ENCODE data around the gene LRRC4.
A peak's percentile ranks its signal among the peaks of the same experiment; 100 is the strongest.

Gene LRRC4

GRCh38 chr7:128063088-128063487 lies 31.9 kb upstream of the LRRC4 start:
- intact Hi-C loops (cut with DNase I) = no loop called here
- peak in 7 of 42 donors; percentile 21 to 62 (median 31) for DNase-seq

DNA sequence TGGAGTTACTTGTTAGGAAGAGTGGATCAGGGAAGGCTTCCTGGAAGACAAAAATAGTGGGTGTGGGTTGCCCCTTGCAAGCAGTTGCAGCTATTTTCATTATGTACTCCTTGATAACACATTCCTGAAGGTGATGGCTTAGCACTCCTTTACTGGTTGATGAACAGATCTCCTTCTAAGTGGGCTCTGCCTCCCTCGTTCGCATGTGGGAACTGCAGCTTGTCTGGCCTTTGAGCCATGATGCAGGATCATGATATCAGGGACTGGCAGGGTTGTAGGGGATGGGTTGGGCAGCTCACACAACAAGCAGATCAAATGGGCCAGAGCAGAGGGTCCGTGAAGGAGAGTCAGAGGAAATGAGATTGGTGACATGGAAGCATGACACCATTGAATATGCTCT lies 28.8 kb upstream of the LRRC4 start:
- DNase-seq = peak in 3 of 42 donors; percentile 42 to 57 (median 50)

DNA sequence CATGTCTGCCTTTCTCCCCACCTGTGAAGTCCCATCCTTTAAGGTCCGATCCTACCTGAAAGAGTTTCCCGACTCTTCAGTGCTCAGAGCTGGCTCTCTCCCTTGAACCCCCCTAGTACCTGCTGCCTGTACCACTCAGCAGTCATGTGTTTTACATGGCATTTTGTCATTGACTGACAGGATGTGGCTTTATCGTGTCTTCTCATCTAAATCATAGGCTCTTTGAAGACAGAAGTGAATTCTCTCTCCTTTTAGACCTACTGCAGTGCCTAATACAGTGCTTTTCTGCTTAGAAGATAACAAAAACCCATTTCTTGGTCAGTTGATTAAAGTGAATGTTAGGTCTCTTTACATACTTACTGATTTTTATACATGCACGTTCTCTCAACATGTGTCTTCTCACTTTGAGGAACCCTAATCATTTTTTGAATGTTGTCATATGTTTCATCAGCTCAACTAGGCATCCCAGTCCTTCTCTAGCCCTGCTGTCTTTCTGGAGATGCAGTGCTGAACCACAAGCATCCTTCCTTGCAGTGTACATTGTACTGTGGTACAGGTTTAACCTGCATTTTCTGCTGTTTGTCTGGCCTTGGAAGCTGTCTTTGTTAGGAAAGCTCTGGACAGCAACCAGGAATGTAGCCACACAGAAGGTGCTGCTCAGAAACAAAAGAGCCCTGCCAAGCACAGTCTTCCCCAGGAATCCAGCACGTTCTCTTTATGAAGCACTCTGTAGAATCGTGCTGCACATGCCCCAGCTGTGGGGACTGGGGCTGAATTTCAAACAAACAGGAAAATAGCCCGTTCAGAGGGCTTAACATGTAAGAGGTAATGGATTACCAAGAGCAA lies 28.1 kb upstream of the LRRC4 start:
- no peak for DNase-seq
- intact Hi-C loops (cut with DNase I) = no loop called here

More for the DNA sequence above, 28.8 kb upstream of the LRRC4 start:
- intact Hi-C loops (cut with DNase I) = no loop called here

- intact Hi-C loops (cut with DNase I) = no loop called here
- no peak for DNase-seq
Measured at GRCh38 chr7:128057909-128058308, 26.7 kb upstream of the LRRC4 start.

- intact Hi-C loops (cut with DNase I) = no loop called here
- DNase-seq = no peak
Measured at GRCh38 chr7:128056901-128057300, 25.7 kb upstream of the LRRC4 start.

DNA sequence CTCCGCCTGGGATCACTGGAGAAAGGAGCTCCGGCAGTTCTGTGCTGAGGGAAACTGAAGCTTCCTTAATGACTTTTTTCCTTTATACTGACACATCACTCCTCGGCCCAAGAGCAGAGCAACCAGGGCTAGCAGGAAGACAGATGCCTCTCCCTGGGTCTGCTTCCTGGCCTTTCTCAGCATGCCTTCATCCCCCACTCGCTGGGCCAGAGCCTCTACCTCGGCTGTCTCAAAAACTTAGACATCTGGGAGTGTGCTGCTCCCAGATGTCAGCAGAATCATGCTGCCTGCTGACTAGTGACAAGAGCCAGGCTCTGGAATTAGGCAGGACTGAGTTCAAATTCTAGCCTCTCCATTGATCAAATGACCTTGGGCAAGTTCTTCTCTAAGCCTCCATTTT lies 24.4 kb upstream of the LRRC4 start:
- DNase-seq = no peak
- intact Hi-C loops (cut with DNase I) = no loop called here

DNA sequence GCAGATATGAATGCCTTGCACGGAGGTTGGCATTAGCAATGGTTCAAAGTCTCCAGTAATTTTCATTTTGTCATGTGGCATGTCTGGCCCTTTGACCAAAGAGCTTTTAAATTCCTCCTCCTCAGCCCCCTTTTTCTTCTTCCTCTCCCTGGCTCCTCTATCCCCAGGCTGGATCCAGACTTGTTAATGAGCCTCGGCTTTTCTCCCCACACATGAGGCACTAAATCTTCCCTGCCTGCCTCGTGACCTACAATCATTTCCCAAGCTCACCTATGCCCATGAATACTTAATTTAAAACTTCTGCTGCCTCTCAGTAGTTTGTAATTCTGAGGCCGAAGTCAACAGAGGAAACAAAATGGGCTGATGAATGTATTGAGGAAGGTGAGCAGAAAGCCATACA lies 23.3 kb upstream of the LRRC4 start:
- intact Hi-C loops (cut with DNase I) = no loop called here
- DNase-seq = no peak

DNA sequence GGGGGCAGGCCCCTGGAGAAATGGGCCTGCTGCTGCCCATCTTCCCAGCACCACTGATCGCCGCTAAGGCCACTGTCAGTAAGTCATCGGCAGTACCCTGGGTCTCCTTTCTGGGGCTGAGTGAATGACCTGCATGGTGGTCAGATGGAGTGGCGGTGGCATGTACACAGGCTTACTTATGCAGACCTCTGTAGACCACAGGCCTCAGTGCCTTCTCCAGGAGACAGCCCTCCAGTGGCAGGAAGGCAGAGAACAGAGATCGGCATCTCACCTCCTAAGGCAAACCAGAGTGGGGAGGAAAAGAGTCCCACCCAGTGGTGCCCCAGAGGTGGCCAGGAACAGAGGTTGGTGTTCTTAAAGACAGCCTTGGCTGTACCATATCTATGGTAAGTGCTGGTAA lies 22.8 kb upstream of the LRRC4 start:
- intact Hi-C loops (cut with DNase I) = no loop called here
- no peak for DNase-seq

GRCh38 chr7:128053023-128053422 lies 21.8 kb upstream of the LRRC4 start:
- DNase-seq = no peak
- intact Hi-C loops (cut with DNase I) = no loop called here

GRCh38 chr7:128052404-128052803 lies 21.2 kb upstream of the LRRC4 start:
- no peak for DNase-seq
- intact Hi-C loops (cut with DNase I) = no loop called here

- no peak for DNase-seq
- intact Hi-C loops (cut with DNase I) = no loop called here
Measured at GRCh38 chr7:128045766-128046165, 14.5 kb upstream of the LRRC4 start.

- intact Hi-C loops (cut with DNase I) = no loop called here
- no peak for DNase-seq
Measured at GRCh38 chr7:128045158-128045557, 13.9 kb upstream of the LRRC4 start.

DNA sequence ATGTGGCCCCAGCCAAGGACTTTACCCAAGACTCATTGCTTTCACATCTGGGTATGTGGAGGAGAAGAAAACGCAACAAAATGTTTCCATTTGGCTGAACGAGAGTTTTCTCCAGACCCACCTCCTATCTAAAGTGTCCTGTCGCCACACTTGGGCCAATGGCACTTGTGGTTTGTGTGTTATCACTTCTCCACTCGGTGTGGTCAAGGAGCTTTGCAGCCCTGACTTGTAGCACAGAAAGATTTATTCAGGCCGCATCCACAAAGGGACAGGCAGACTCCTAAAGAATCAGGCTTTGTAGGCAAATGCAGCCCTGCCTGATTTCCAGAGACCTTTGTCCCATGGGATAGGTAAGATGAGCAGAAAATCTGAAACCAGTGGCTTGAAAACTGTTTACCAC lies 12.8 kb upstream of the LRRC4 start:
- intact Hi-C loops (cut with DNase I) = no loop called here
- DNase-seq = no peak

- intact Hi-C loops (cut with DNase I) = no loop called here
- peak; percentile 37 to 95 (median 84) for DNase-seq
Measured at GRCh38 chr7:128042012-128042411, 10.8 kb upstream of the LRRC4 start.

DNA sequence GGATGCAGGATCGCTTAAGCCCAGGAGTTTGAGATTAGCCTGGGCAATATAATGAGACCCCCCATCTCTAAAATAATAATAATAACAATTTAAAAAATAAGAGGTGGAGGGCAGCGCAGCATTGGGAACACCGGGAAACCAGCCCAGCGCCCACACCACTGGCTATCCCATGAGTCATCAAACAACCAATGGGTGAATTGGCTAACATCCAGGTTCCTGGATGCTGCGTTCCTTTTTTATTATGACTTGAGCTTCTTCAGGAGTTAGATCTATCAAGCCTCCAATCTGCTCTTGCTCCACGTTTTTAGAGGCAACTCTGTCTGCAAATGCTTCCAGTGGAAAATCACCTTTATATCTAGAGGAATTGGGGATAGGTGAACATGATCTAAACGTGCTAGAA lies 10.0 kb upstream of the LRRC4 start:
- intact Hi-C loops (cut with DNase I) = no loop called here
- DNase-seq = peak in 7 of 42 donors; percentile 9 to 80 (median 43)

- DNase-seq = no peak
- intact Hi-C loops (cut with DNase I) = no loop called here
Measured at GRCh38 chr7:128040205-128040604, 9.0 kb upstream of the LRRC4 start.

- intact Hi-C loops (cut with DNase I) = no loop called here
- no peak for DNase-seq
Measured at GRCh38 chr7:128039544-128039953, 8.3 kb upstream of the LRRC4 start.

DNA sequence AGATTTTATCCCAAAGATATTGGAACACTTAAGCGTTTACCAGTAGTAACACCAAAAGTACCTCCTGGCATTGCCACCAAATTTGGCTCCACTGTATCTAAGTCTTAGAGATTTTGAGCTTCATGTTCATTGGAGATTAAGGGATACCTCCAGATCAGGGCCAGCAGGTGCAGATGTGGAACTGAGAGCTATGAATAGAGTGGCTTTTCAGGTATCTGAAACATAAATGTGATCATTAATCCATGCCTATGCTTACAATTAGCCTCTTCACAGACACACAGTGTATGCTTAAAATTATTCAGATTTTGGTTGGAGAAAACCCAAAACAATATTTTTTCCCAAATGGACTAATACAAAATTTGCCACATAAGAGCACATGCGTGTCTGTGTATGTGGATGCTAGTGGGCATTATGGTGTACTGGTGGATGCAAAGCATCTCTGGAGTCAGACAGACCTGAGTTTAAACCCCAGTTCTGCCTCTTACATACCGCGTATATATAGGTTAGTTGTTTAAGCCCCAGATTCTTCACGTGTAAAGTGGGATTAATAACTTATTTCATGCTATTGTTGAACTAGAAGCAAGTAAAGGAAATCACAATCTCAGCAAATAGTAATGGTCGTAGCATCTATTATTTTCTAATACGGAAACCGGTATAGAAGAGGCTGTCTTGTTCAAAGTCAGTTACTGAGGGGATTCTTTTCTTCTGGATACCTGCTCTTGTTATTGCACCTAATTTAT lies 6.8 kb upstream of the LRRC4 start:
- intact Hi-C loops (cut with DNase I) = no loop called here
- DNase-seq = no peak

DNA sequence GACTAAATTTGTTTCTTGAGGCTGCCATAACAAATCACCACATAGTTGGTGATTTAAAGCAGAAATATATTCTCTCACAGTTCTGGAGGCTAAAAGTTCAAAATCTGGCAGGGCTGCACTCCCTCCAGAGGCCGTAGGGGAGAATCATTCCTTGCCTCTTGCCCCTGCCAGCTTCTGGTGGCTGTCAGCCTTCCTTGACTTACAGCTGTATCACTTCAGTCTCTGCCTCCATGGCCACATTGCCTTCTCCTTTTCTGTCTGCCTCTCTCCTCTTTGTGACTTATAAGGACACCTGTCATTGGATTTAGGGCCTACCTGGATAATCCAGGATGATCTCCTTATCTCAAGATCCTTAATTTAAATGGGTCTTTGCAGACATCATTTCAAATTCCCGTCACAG lies 5.8 kb upstream of the LRRC4 start:
- intact Hi-C loops (cut with DNase I) = no loop called here
- no peak for DNase-seq

DNA sequence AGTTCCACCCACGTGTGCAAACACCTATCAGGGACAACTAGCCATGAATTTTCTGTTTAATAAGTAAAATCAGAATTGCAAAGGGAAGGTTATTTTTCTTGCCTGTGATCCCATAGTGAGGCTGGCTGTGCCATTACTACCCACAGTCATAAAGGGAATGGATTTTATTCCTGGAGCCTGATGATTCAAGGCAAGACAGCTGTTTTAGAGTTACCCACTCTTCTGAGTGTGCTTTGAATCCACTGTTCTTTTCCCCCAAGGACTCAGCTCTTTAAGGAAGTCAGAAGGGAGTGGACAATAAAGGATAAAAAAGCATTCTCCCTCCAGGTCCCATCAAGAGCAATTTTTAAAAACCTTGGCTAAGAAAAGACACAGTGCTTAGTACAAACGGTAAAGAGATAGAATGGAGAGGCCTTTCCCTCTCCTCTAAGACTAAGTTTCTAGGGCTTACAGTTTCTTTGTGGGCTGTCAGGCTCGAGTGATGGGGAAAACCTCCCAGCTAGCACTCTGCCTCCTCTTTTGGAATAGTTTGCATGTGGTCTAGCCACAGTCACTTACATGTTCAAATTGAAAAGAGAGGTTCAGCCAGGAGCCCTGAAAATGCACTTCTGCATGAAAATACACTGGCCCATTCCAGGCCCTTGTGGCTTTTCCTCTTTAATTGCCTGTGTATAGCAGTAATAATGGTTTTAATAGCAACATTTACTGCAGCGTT lies 5.1 kb upstream of the LRRC4 start:
- no peak for DNase-seq
- intact Hi-C loops (cut with DNase I) = no loop called here

Measured in head of caudate nucleus (tissue), 42 donors.